ENCODE data around the gene GOLGA8B.
A peak's percentile ranks its signal among the peaks of the same experiment; 100 is the strongest.
"Not testable (repeated sequence)": the region's sequence is repeated elsewhere in the genome, so short reads cannot be mapped to it uniquely, and the experiment has no call there.

The GOLGA8B gene

GRCh38 chr15:34588046-34588674 is 4.7 kb upstream of the GOLGA8B start:
- Histone ChIP-seq H3K4me1 (no peaks in the 10 kb centered on the region), H3K9me3 (no peaks in the 10 kb centered on the region), H3K27me3 (no peaks in the 10 kb centered on the region), H3K36me3 (no peaks in the 10 kb centered on the region), H3K4me3 (ENCODE audit: low read depth, low read length) (peak overlapping the region; percentile 57)
- DNase-seq = peak; percentile 80
- TF ChIP-seq CTCF (IDR thresholded peaks at IDR 0.05; ENCODE audit: low read depth, low read length) = peak; percentile 87

GRCh38 chr15:34585966-34586365 is 2.5 kb upstream of the GOLGA8B start:
- not testable (repeated sequence) for H3K36me3 ChIP-seq; H3K4me3 ChIP-seq (ENCODE audit: low read depth, low read length); H3K4me1 ChIP-seq; DNase-seq; H3K9me3 ChIP-seq; H3K27me3 ChIP-seq

- H3K36me3 ChIP-seq = no peaks in the 10 kb centered on the region
- no peak overlapping the region for H3K4me3 ChIP-seq (ENCODE audit: low read depth, low read length)
- H3K9me3 ChIP-seq = no peaks in the 10 kb centered on the region
- TF ChIP-seq CTCF (IDR thresholded peaks at IDR 0.05; ENCODE audit: low read depth, low read length) = no peak
- no peaks in the 10 kb centered on the region for H3K4me1 ChIP-seq
- H3K27me3 ChIP-seq = no peaks in the 10 kb centered on the region
- DNase-seq = no peak
These were observed 1.5 kb upstream of the GOLGA8B start for GRCh38 chr15:34584996-34585395.

GRCh38 chr15:34584330-34584668 is 848 bp upstream of the GOLGA8B start:
- no peaks in the 10 kb centered on the region for H3K4me1 ChIP-seq
- H3K27me3 ChIP-seq = no peaks in the 10 kb centered on the region

GRCh38 chr15:34582461-34583371 is 735 bp downstream of the GOLGA8B start:
- no peak for TF ChIP-seq CTCF (IDR thresholded peaks at IDR 0.05; ENCODE audit: low read depth, low read length)
- DNase-seq = peak; percentile 64
- Histone ChIP-seq H3K4me3 (ENCODE audit: low read depth, low read length) (peak overlapping the region; percentile 81), H3K4me1 (no peaks in the 10 kb centered on the region), H3K27me3 (no peaks in the 10 kb centered on the region), H3K36me3 (no peaks in the 10 kb centered on the region), H3K9me3 (no peaks in the 10 kb centered on the region)

More at GRCh38 chr15:34584330-34584668, 848 bp upstream of the GOLGA8B start:
- Histone ChIP-seq H3K9me3 (no peaks in the 10 kb centered on the region), H3K4me3 (ENCODE audit: low read depth, low read length) (peak overlapping the region; percentile 81), H3K36me3 (no peaks in the 10 kb centered on the region)
- TF ChIP-seq CTCF (IDR thresholded peaks at IDR 0.05; ENCODE audit: low read depth, low read length) = no peak
- DNase-seq = peak; percentile 21

GRCh38 chr15:34581687-34582460 is 1.6 kb downstream of the GOLGA8B start:
- H3K4me1 ChIP-seq, H3K27me3 ChIP-seq, DNase-seq, H3K9me3 ChIP-seq, H3K36me3 ChIP-seq: not testable (repeated sequence)
- H3K4me3 ChIP-seq (ENCODE audit: low read depth, low read length) = peak overlapping the region; percentile 81

GRCh38 chr15:34581043-34581365 is 2.4 kb downstream of the GOLGA8B start:
- Histone ChIP-seq H3K4me1 (no peaks in the 10 kb centered on the region), H3K9me3 (no peaks in the 10 kb centered on the region), H3K4me3 (ENCODE audit: low read depth, low read length) (no peak overlapping the region), H3K36me3 (no peaks in the 10 kb centered on the region), H3K27me3 (no peaks in the 10 kb centered on the region)
- no peak for TF ChIP-seq CTCF (IDR thresholded peaks at IDR 0.05; ENCODE audit: low read depth, low read length)
- no peak for DNase-seq

- H3K9me3 ChIP-seq; H3K4me3 ChIP-seq (ENCODE audit: low read depth, low read length); H3K27me3 ChIP-seq; DNase-seq; H3K36me3 ChIP-seq; H3K4me1 ChIP-seq: not testable (repeated sequence)
These were observed 3.0 kb downstream of the GOLGA8B start for GRCh38 chr15:34580251-34581042.
